Psoas muscle (tissue), 8 donors: ENCODE measurements around the gene EHMT1. TPM values are rescaled to one million over a fixed set of nuclear protein-coding genes. Genes with fewer than 3 reads are reported as not detected.

Source experiments
- ATAC-seq, 4 donors: fragments of 200-7000 bp; cut with Tn5 transposase; one replicate each; pipeline ENCODE4 v1.9.1; 2020; ENCODE audit warnings: moderate library complexity in 3 of 4, mild to moderate bottlenecking in 2 of 4
- DNase-seq, 2 donors: peaks; one replicate each; pipeline ENCODE4 v3.0.0-alpha.2; 2020
- H3K27ac ChIP-seq: fragments of 200-600 bp; one replicate; pipeline ENCODE4 v1.8.0; 2022
- H3K27me3 ChIP-seq, 3 donors: fragments of 200-600 bp in 1 of 3; one replicate each; pipeline versions ENCODE4 v1.6.1 to v1.8.0; 2013 to 2022; ENCODE audit warnings: low read length in 2 of 3, mild to moderate bottlenecking in 2 of 3, moderate library complexity in 1 of 3; ENCODE audit not compliant: insufficient read depth in 3 of 3
- H3K36me3 ChIP-seq, 2 donors: fragments of 200-600 bp in 1 of 2; one replicate each; pipeline versions ENCODE4 v1.6.1 to v1.8.0; 2013 to 2022; ENCODE audit warnings: low read depth in 1 of 2, mild to moderate bottlenecking in 1 of 2, moderate library complexity in 1 of 2; ENCODE audit not compliant: insufficient read depth in 1 of 2
- H3K4me1 ChIP-seq: fragments of 200-600 bp; one replicate; pipeline ENCODE4 v1.8.0; 2022
- H3K4me3 ChIP-seq: fragments of 200-600 bp; one replicate; pipeline ENCODE4 v1.8.0; 2022; ENCODE audit warnings: mild to moderate bottlenecking
- H3K9me3 ChIP-seq: fragments of 200-600 bp; one replicate; pipeline ENCODE4 v1.8.0; 2022
- CTCF ChIP-seq: fragments of 200-600 bp; IDR thresholded peaks from one replicate; pipeline ENCODE4 v1.8.0; 2022; ENCODE audit warnings: antibody characterized with exemption
- WGBS, 3 donors: extraction: QIAGEN DNeasy Blood & Tissue Kit; methylation state at CpG; one replicate each; pipeline versions ENCODE4 v1.1.6 to v1.1.7; 2013; 5-methylcytosine and 5-hydroxymethylcytosine counted together
- intact Hi-C, 2 donors: fragments of 100-400 bp; cut with DNase I; formaldehyde crosslinking; loops; one replicate each; pipeline versions ENCODE4 v1.11.0 to v1.14.2; 2022
- polyA plus RNA-seq, 3 donors: library from polyadenylated mRNA; stranded (reverse); fragments of 200-250 nt; gene quantifications; one replicate each; pipeline ENCODE4 v1.2.3, GENCODE V29; 2013
- total RNA-seq, 4 donors: library from RNA; stranded (reverse); fragmentation: NEBNext Ultra II Directional in 2 of 4; extraction: Animal tissue kit (Norgen Biotek cat#: 25700) in 2 of 4; gene quantifications; one replicate each; pipeline versions ENCODE4 v1.2.1 to v1.2.4, GENCODE V29; 2021 to 2023
- donor health status: healthy with polysubstance abuse.
- donor health status: DM: no; HTN: no; CAD: no; lungs with moderate emphysema.
- donor health status: Bipolar disorder and iron deficiency.
- donor health status: healthy.
- donor health status: DM: yes; HTN: yes; CAD: no.
- donor health status: DM: no; HTN: no; CAD: no.
- donor health status: DM: no; HTN: no; CAD: no.
- donor health status: DM: yes; HTN: yes; CAD: no.

The EHMT1 gene
- total and polyA plus RNA-seq, 7 donors = 29.0 to 49.6 (median 31.2) TPM

GRCh38 chr9:137843355-137843754, 224.6 kb downstream of the EHMT1 start:
- ATAC-seq (no peak), DNase-seq (no peak)
- Histone ChIP-seq H3K27me3 (no peaks in the 10 kb centered on the region), H3K36me3 (no peaks in the 10 kb centered on the region), H3K4me3 (no peak overlapping the region), H3K27ac (no peak overlapping the region), H3K4me1 (no peaks in the 10 kb centered on the region), H3K9me3 (no peaks in the 10 kb centered on the region)
- WGBS, 3 donors = 90 to 91% (median 91%) methylated on average over 9 of the region's 9 CpGs
- TF ChIP-seq CTCF = no peak
- intact Hi-C loops = no loop called here

- Histone ChIP-seq H3K4me1 (no peaks in the 10 kb centered on the region), H3K36me3 (no peaks in the 10 kb centered on the region), H3K4me3 (no peak overlapping the region), H3K9me3 (peaks cover 24% of the 10 kb centered on the region), H3K27me3 (no peaks in the 10 kb centered on the region), H3K27ac (no peak overlapping the region)
- 58 to 67% (median 66%) methylated on average over 5 of the region's 5 CpGs for WGBS, 3 donors
- TF ChIP-seq CTCF = no peak
- DNase-seq (no peak), ATAC-seq (no peak)
- intact Hi-C loops = no loop called here
These were observed 232.9 kb downstream of the EHMT1 start for GRCh38 chr9:137851516-137852267.

DNA sequence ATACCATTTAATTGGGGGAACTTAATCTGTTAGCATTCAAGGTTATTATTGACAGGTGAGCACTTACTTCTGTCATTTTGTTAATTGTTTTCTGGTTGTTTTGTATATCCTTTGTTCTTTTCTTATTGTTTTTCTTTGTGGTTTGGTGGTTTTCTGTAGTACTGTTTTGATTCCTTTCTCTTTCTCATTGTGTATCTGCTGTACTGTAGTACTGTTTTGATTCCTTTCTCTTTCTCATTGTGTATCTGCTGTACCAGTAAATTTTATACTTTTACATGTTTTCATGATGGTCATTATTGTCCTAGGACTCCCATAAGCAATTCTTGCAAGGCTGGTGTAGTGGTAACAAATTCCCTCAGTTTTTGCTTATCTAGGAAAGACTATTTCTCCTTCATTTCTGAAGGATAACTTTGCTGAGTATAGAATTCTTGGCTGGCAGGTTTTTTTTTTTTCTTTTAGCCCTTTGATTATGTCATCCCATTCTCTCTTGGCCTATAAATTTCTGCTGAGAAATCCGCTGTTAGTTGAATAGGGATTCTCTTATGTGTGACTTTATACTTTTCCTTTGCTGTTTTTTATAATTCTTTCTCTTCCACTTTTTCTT, 234.7 kb downstream of the EHMT1 start:
- no peak overlapping the region for H3K27ac ChIP-seq
- intact Hi-C loops = no loop called here
- H3K4me3 ChIP-seq = no peak overlapping the region
- no peak for ATAC-seq
- no peak for DNase-seq
- no peaks in the 10 kb centered on the region for H3K4me1 ChIP-seq
- H3K36me3 ChIP-seq = no peaks in the 10 kb centered on the region
- peaks cover 24% of the 10 kb centered on the region for H3K9me3 ChIP-seq
- TF ChIP-seq CTCF = no peak
- WGBS, 3 donors = 97% methylated on average over 1 of the region's 1 CpG
- H3K27me3 ChIP-seq = no peaks in the 10 kb centered on the region

DNA sequence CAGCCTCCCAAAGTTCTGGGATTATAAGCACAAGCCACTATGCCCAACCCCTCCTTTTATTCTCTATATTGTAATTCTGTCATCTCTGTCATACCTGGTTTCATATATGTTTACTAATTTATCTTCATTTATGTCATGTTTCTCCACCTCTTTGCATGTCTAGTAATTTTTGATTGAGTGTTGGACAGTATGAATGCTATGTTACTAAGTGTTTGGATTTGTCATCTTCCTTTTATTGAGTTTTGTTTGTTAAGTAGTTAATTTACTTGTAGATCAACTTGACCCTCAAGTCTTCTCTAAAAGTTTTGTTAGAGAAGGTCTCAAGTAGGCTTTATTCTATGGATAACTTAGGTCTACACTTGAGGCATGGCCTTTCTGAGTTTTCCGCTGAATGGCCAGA, 241.6 kb downstream of the EHMT1 start:
- H3K9me3 ChIP-seq = peaks cover 13% of the 10 kb centered on the region
- no peak overlapping the region for H3K4me3 ChIP-seq
- no peak for TF ChIP-seq CTCF
- H3K4me1 ChIP-seq = no peaks in the 10 kb centered on the region
- intact Hi-C loops = no loop called here
- no peaks in the 10 kb centered on the region for H3K36me3 ChIP-seq
- WGBS, 3 donors = 36 to 100% (median 100%) methylated on average over 1 of the region's 1 CpG
- ATAC-seq = no peak
- H3K27me3 ChIP-seq = no peaks in the 10 kb centered on the region
- DNase-seq = no peak
- no peak overlapping the region for H3K27ac ChIP-seq
